Fibroblast of peridontal ligament (primary cell): ENCODE data around the gene FPR1.
"Not testable (repeated sequence)": the region's sequence is repeated elsewhere in the genome, so short reads cannot be mapped to it uniquely, and the experiment has no call there.

ENCODE experiments used
- DNase-seq: peaks from one replicate; pipeline ENCODE4 v3.0.0-alpha.2; 2010; ENCODE audit errors: extremely low read depth

The FPR1 gene

DNA sequence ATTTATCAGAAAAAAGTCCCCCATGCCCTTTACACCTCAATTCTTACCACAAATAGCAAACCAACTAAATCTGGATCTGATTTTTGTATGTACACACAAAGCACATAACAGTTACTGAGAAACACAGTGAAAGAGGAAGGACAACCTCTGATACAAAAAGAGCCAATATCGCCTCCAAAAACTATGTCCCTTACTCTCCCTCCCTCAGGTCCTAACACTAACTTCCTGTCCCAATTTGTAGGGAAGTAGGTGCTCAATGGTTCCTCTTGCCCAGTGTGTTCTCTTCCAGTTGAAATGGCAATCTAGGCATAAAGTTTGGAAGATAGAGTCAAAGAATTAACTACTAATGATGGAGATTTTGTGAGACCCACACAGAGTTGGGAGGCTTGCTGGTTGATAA is 27.5 kb upstream of the FPR1 start:
- no peak for DNase-seq

DNA sequence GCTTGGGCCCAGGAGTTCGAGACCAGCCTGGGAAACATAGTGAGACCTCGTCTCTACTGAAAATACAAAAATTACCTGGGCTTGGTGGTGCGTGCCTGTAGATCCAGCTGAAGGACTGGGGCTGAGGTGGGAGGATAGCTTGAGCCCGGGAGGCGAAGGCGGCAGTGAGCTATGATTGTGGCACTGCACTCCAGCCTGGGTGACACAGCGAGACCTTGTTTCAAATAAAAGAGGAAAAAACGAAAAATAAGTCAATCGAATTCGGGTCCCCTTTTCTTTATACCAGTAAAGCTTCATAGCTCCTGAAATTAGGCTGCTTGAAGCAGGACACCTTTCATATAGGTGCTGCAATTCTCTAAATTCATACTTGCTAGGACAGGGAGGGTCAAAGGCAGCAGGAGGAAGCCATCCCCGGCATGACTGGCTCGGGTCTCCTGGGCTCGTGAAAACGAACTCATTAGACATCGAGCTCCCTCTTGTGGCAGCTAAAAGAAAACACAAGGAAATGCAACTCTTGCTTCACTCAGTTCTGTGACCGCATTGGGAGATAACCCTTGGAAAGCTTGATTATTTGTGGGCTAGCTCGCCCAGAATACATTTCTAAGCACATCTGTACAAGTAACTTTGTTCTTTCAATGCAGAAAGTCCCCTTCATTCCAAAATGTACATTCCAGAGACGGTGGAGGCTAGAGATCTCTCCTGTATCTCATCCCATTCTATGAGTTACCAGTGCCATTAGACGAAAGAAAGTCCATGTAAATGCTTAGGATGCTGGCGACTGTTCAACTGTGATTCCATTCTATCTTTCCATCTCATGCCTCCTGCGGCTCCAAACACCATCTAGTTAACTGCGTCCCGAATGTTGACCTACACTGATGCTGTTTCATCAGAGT is 26.1 kb upstream of the FPR1 start:
- peak; percentile 90 for DNase-seq

DNA sequence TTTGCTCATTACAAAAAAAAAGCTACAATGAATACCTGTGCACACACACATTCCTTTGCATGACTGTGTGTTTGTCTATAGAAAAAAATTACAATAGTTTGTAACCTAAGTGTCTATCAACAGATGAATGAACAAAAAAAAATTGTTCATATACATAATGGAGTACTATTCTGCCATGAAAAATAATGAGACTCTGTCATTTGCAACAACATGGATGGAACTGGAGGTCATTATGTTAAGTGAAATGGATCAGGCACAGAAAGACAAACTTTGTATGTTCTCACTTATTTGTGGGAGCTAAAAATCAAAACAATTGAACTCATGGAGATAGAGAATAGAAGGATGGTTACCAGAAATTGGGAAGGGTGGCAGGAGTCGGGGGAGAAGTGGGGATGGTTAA is 24.9 kb upstream of the FPR1 start:
- DNase-seq = not testable (repeated sequence)

DNA sequence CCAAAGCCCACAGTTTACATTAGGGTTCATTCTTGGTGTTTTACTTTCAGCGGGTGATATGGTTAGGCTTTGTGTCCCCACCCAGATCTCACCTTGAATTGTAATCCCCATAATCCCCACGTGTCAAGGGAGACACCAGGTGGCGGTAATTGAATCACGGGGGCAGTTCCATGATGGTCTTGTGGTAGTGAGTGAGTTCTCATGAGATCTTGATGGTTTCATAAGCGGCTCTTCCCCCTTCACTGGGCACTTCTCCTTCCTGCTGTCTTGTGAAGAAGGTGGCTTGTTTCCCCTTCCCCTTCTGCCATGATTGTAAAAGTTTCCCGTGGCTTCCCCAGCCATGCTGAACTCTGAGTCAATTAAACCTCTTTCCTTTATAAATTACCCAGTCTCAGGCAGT is 21.3 kb upstream of the FPR1 start:
- DNase-seq = no peak

DNA sequence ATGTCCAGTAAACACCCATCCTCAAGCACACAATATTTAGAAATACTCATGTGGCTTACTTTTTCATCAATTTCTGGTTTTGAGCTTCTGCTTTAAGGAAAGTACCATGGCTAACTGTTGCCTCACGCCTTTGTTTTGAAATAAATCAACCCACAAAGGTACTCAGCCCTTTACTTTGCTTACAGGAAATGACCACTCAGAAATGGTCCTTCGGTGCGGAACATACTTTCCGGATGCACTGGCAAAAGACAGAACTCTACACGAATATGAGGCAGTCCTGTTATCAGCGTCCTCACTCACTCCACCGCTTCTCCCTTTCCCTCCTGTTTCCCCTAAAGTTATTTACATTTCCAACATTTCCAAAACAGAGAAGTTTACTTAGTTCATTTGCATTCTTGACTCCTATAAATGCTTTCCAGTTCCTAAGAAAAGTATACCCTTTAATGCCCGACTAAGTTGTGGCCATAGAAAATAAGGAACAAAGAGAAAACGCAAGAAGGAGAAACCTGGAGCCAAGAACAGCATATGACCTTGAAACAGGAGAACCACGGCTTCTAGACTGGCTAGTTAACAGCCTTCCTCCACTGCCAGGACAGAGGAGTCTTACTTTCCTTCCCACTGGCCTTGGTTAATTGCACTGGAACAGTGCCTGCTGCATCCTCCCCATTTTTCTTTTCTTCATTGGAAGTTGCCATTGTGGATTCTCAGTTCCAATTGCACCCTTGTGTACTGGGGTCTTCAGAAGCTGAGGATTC is 19.9 kb upstream of the FPR1 start:
- no peak for DNase-seq

DNA sequence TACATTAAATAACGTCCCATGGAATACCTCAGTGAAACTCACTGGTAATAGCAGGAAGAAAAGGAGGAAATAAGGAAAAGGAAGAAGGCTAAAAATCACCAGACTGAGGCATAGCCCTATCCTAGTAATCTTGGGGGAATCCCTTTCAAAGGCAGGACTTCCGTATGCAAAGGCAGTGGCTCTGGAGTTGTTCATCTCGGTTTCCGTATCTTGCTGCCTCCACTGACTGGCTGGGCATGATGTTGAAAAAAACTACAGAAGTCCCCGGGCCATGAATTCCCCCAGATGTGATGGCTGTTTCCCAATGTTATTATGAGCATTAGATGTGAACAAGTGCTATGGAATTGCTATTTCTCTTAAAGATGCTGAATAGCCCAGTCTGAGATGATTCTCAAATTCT is 14.8 kb upstream of the FPR1 start:
- no peak for DNase-seq

DNA sequence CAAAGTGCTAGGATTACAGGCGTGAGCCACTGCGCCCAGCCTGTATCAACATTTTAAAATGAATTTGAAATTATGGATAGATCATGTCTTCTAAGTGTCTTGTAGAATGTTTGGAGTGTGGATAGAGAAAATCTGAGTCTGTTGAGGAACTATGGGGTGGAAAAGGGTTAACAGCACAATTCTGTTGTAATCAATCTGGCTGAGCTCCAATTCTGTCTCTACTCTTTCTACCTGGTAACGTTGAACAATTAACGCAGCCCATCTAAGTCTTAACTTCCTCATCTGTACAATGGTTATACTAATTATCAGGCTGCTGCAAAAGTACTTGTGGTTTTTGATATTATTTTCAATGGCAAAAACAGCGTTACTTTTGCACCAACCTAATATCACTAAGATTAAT is 13.4 kb upstream of the FPR1 start:
- DNase-seq = no peak

DNA sequence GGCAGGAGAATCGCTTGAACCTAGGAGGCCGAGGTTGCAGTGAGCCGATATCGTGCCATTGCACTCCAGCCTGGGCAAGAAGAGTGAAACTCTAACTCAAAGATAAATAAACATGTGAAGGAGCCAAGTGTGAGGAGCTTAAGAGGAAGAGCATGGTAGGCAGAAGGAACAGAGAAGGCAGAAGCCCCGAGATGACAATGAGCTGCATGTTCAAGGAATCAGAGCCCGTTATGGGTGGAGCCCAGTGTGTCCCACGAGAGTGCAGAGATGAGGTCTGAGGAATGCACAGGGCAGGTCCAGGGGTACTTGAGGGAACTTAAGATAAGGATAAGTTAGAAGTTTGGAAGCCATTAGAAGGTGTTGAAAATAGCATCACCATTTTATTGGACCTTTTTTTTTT is 10.0 kb upstream of the FPR1 start:
- DNase-seq = no peak

DNA sequence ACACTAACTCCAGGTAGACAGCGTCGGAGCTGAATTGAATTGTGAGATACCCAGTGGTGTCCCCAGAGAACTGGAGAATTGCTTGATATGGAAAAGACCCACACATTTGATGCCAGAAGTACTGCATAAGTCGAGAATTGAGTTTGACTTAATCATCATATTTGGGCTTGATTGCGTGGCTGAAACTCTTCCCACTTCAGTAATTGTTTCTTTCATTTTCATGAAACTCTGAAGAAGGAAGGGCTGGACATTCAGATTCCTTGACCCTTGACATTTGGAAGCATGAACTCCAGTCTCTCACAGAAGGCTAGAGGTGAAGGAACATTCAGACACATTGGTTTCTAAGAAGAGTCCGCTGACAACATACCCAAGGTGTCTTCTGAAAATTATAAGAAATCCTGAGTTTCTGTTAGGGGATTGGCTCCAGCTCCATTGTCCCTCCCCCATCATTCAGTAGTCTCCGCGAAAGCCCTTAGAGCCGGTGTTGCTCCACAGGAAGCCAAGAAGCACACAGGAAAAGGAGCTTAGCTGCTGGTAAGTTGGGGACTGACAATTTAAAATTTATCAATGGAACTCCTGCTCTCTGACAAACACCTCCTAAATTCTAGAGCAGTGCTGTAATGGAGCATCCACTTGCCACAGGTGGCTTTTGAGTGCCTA is 9.1 kb upstream of the FPR1 start, which contains the start of gene FPR2:
TSS of gene FPR2 (plus strand) at position 484 of the 660 bp plus-strand sequence. CDS start 7,479 bp downstream, outside the sequence.
- no peak for DNase-seq

DNA sequence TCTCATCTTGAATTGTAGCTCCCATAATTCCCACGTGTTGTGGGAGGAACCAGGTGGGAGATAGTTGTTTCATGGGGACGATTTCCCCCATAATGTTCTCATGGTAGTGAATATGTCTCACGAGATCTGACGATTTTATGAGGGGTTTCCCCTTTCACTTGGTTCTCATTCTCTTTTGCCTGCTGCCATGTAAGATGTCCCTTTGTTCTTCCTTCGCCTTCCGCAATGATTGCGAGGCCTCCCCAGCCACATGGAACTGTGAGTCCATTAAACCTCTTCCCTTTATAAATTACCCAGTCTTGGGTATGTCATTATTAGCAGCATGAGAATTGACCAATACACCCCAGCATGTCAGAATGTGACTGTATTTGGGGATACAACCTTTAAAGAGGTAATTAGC is 3.9 kb upstream of the FPR1 start:
- no peak for DNase-seq

DNA sequence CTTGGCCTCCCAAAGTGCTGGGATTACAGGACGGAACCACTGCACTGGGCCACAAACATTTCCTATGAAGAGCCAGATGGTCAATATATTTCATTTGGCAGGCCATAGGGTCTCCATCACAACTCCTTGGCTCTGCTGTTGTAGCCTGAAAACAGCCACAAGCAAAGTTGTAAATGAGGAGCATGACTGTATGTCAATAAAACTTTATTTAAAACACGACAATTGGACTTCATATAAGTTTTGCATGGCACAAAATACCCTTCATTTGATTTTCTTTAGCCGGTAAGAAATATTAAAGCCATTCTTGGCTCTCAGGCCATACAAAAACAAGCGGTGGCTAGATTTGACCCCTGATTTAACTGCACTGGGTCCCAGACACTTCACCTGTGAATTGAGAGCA is 3.1 kb upstream of the FPR1 start:
- no peak for DNase-seq

DNA sequence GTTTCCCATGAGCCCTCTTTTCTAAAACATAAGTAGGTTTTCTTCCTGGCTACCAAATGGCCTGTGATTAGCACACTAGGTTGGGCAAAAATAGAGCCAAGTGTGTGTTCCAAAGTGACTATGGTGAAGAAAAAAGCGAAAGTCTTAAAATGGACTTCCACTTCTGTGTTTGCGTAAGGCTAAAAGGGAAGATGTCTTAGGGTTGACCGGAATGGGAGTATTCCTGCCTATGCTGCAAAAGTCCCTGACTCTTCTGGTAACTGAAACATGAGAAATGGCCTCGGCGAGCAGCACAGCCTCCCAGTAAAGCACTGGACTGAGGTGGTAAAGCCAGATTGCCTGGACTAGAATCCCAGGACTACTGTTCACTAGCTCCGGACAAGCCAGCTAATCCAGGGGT is 2.4 kb upstream of the FPR1 start:
- no peak for DNase-seq

DNA sequence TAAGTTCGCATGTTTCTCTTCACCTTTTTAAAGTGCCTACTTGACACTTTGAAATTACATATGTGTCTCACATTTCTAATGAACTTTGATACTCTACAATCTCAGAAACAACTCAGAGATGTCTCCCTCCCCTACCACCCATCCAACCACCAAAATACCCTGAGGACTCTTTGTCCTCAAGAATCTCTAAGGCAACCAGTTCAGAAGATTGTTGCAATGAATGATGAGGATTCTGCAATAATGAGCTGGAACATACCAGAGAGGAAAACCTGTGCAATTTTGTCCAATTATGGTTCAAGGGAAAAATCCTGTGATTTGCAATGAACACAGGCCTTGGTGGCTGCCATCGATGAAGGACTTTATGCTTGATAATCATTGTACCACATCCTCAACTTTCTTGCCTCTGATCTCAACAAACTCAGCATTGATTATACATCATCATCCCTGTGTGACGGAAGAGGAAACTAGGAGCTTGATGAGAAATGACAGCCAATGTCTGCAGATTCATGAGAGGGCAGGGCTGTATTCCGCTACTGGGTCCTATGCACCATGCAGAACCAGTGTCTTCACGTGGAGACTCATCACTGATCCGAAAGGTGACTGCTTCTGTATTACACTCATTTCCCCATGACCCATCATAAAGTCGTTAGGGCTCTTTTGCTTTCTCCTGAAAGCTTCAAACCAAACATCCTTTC is 1.1 kb downstream of the FPR1 start:
- DNase-seq = peak; percentile 14

DNA sequence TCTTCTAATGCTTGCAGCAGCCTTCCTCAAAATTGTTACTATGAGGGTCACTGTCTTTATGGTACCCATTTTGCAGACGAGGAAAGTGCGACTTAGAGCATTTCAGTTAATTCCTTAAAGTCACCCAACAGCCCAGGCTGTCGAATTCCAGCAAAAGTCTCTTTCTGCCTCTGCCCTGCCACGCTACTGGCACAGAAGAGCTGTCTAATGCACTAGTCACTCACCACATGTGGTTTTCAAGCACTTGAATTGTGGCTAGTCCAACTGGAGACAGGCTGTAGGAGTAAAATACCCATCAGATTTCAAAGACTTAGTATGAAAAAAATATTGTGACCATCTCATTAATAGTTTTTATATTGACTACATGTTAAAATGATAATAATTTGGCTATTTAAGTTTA is 1.7 kb downstream of the FPR1 start:
- DNase-seq = peak; percentile 27

DNA sequence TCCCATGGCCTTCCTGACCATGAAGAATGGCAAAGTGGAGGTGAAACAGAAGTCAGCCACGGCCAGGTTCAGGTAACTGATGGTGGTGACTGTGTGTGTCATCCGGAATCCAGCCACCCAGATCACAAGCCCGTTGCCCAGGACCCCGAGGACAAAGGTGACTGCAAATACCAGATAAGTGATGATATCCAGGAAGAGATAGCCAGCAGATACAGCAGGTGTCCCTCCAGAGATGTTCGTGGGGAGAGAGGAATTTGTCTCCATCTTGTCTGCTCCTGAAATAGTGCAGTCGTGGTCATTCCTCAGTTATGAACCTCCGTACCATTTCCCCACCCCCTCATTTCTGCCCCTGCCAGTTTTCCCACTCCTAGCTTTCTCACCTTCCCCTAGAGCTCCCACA is 4.9 kb downstream of the FPR1 start:
- DNase-seq = no peak

DNA sequence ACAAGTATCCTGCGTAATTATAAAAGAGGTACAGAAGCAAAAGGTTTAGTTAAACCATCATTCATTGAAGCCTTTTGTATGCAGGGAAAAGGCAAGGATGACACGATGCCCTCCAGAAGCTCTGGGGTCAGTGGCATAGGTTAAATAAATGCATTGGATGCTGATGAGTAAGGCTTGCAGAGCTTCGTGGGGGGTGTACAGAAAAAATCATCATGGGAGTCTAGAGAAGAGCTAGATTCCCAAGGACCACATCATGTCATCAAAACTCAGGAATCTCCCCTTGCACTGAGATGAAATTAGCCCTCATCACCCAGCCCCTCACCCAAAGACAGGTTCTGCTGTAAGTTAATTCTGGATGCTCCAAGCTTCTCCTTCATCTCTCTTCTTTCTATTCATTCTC is 8.3 kb downstream of the FPR1 start:
- DNase-seq = peak; percentile 13

DNA sequence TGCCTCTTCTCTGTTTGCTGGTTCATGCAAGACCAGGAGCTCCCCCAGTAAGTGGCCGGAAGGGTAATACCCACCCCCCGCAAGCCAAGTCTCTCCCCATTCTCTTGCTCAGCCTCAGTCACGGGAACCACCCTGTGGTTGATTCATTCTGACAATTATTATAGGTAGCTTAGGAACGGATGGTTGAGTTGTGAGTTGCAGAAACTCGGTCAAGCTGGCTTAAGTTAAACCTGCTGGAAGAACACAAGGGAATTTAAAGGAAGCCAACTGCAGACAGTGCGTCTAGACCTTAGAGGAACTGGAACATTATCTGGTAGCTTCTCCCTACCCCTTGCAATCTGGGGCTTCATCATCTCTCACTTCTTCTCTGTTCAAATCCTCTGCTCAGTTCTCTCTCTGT is 8.9 kb downstream of the FPR1 start:
- peak; percentile 16 for DNase-seq

DNA sequence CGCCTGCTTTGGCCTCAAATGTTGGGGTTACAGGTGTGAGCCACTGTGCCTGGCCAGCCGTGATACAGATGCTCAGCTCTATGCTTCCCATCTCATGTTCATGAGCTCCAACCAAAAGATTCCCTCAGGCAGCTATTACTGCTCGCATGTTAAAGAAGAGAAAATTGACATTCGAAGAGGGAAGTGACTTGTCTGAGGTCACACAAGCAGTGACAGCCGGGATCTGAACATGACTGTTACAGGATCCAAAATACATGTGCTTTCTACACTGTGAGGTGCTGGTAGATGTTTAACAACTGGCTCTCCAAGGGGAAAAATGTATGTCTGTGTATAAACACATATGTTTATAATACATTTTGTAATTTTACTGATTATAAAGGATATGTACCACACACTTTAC is 11.3 kb downstream of the FPR1 start:
- DNase-seq = no peak

DNA sequence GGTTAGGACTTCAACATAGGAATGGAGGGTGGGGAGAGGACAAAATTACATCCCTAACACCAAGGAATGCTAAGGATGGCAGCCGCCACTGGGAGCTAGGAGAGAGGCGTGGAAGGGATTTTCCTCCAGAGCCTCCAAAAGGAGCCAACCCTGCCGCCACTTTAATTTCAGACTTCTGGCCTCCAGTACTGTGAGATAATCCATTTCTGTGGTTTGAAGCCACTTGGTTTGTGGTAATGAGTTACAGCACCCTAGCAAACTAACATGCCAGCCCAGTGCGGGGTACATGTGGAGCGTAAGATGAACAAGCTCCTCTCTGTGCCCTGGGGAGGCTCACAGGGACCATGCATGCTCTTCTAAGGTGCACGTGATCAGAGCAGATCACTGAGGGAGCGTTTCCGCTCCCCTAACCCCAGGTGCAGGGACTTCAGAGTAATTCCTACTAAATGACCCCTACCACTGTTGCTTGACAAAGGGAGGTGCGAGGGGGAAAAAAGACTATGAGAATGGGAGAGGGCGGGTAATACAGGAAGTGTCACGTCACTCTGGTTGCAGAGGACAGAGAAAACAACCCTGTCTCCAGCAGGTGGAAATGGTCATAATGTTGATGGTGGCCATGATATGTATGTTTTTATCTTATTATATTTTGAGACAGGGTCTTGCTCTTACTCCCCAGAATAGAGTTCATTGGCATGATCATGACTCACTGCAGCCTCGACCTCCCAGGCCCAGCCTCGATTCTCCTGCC is 12.0 kb downstream of the FPR1 start:
- DNase-seq = no peak

DNA sequence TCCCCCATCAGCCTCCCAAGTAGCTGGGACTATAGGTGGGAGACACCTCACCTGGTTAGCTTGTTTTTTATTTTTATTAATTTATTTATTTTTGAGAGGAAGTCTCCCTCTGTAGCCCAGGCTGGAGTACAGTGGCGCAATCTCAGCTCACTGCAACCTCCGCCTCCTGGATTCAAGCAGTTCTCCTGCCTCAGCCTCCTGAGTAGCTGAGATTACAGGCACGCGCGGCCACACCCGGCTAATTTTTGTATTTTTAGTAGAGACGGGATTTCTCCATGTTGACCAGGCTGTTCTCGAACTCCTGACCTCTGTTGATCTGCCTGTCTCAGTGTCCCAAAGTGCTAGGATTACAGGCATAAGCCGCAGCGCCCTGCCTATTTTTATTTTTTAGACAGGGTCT is 13.2 kb downstream of the FPR1 start:
- DNase-seq = not testable (repeated sequence)

DNA sequence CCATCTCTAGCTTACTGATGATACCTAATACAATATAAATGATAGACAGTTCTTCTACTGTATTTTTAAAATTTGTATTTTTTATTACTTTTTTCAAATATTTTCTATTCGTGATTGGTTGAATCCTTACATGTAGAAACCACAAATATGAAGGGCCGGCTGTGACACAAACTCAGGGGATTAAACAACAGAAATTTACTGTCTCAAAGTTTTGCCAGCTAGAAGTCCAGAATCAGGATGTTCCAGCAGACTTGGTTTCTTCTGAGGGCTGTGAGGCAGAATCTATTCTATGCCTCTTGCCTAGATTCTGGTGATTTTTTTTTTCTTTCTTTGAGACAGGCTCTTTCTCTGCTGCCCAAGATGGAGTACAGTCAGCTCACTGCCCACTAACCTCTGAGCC is 13.8 kb downstream of the FPR1 start:
- no peak for DNase-seq
